ENCODE measurements around the gene CCDC71L.

CCDC71L gene

GRCh38 chr7:106643216-106644000 lies 17.6 kb downstream of the CCDC71L start:
- Histone ChIP-seq H3K27ac (no peak overlapping the region), H3K9me3 (no peaks in the 10 kb centered on the region), H3K4me3 (no peak overlapping the region), H3K27me3 (no peaks in the 10 kb centered on the region), H3K4me1 (peaks cover 0 to 11% (median 0%) of the 10 kb centered on the region in 4 donors), H3K36me3 (no peaks in the 10 kb centered on the region)
- no peak for TF ChIP-seq CTCF (IDR thresholded peaks at IDR 0.05)
- DNase-seq: no peak
- intact Hi-C loops (cut with DNase I; ENCODE audit: low total_unique reads): no loop called here

- Histone ChIP-seq H3K4me1 (peaks cover 0 to 11% (median 0%) of the 10 kb centered on the region in 4 donors), H3K36me3 (no peaks in the 10 kb centered on the region), H3K27me3 (no peaks in the 10 kb centered on the region), H3K9me3 (no peaks in the 10 kb centered on the region), H3K27ac (no peak overlapping the region), H3K4me3 (no peak overlapping the region)
- intact Hi-C loops (cut with DNase I; ENCODE audit: low total_unique reads): no loop called here
- TF ChIP-seq CTCF (IDR thresholded peaks at IDR 0.05): no peak
- no peak for DNase-seq
Measured at GRCh38 chr7:106641416-106641815, 19.5 kb downstream of the CCDC71L start.

GRCh38 chr7:106640368-106641141 lies 20.4 kb downstream of the CCDC71L start:
- intact Hi-C loops (cut with DNase I; ENCODE audit: low total_unique reads): no loop called here
- H3K4me1 ChIP-seq: peaks cover 0 to 11% (median 0%) of the 10 kb centered on the region in 4 donors
- H3K9me3 ChIP-seq: no peaks in the 10 kb centered on the region
- no peaks in the 10 kb centered on the region for H3K27me3 ChIP-seq
- no peak overlapping the region for H3K4me3 ChIP-seq
- no peak for DNase-seq
- H3K36me3 ChIP-seq: no peaks in the 10 kb centered on the region
- TF ChIP-seq CTCF (IDR thresholded peaks at IDR 0.05): no peak
- no peak overlapping the region for H3K27ac ChIP-seq

GRCh38 chr7:106639476-106640334 lies 21.3 kb downstream of the CCDC71L start:
- H3K36me3 ChIP-seq: no peaks in the 10 kb centered on the region
- H3K27ac ChIP-seq: no peak overlapping the region
- no peak overlapping the region for H3K4me3 ChIP-seq
- peaks cover 0 to 17% (median 0%) of the 10 kb centered on the region in 4 donors for H3K4me1 ChIP-seq
- no peak for TF ChIP-seq CTCF (IDR thresholded peaks at IDR 0.05)
- no peaks in the 10 kb centered on the region for H3K9me3 ChIP-seq
- intact Hi-C loops (cut with DNase I; ENCODE audit: low total_unique reads): no loop called here
- no peak for DNase-seq
- H3K27me3 ChIP-seq: no peaks in the 10 kb centered on the region

- Histone ChIP-seq H3K36me3 (no peaks in the 10 kb centered on the region), H3K4me1 (peaks cover 0 to 13% (median 0%) of the 10 kb centered on the region in 4 donors), H3K27me3 (no peaks in the 10 kb centered on the region), H3K4me3 (no peak overlapping the region), H3K9me3 (no peaks in the 10 kb centered on the region), H3K27ac (no peak overlapping the region)
- intact Hi-C loops (cut with DNase I; ENCODE audit: low total_unique reads): no loop called here
- TF ChIP-seq CTCF (IDR thresholded peaks at IDR 0.05): no peak
- no peak for DNase-seq
Measured at GRCh38 chr7:106635411-106635810, 25.5 kb downstream of the CCDC71L start.
